HepG2 (cell line): Measurements from ENCODE around the gene PSEN2. TPM values are rescaled to one million over a fixed set of nuclear protein-coding genes. Genes with fewer than 3 reads are reported as not detected.
A peak's percentile ranks its signal among the peaks of the same experiment; 100 is the strongest.

ENCODE experiments used
- BRD4 ChIP-seq: sonication (generic); formaldehyde crosslinking; IDR thresholded peaks from 2 replicates; pipeline ENCODE4 v1.4.0; 2020; ENCODE audit warnings: missing genetic modification reagents
- DPF2 ChIP-seq: sonication (generic); formaldehyde crosslinking; IDR thresholded peaks from 2 replicates; pipeline ENCODE4 v1.4.0; 2020; ENCODE audit warnings: mild to moderate bottlenecking, low read depth, missing genetic modification reagents, borderline replicate concordance
- EED ChIP-seq: sonication (generic); formaldehyde crosslinking; IDR thresholded peaks from 2 replicates; pipeline ENCODE4 v1.5.0; 2020; ENCODE audit warnings: mild to moderate bottlenecking, missing genetic modification reagents
- GATAD2A ChIP-seq: IDR thresholded peaks from 2 replicates; pipeline ENCODE4 v1.6.1; 2016
- HCFC1 ChIP-seq: fragments of 150-350 bp; IDR thresholded peaks from 2 replicates; pipeline ENCODE4 v1.6.1; 2014; ENCODE audit warnings: low read depth, low read length
- HNF4G ChIP-seq, 2 experiments: sonication (generic) in 1 of 2; formaldehyde crosslinking in 1 of 2; IDR thresholded peaks; 2 replicates each; pipeline versions ENCODE4 v1.4.0 to v1.6.1; 2011 to 2020; ENCODE audit warnings: borderline replicate concordance in 2 of 2, low read depth in 2 of 2, mild to moderate bottlenecking in 2 of 2, low read length in 1 of 2, missing genetic modification reagents in 1 of 2, moderate library complexity in 1 of 2
- ZBTB8A ChIP-seq: sonication (generic); formaldehyde crosslinking; IDR thresholded peaks from 2 replicates; pipeline ENCODE4 v1.4.0; 2020; ENCODE audit warnings: mild to moderate bottlenecking, low read depth, missing genetic modification reagents, borderline replicate concordance
- ZFY ChIP-seq: sonication (generic); formaldehyde crosslinking; IDR thresholded peaks from 2 replicates; pipeline ENCODE4 v1.4.0; 2020; ENCODE audit warnings: missing genetic modification reagents
- ZNF878 ChIP-seq: sonication (generic); formaldehyde crosslinking; IDR thresholded peaks from 2 replicates; pipeline ENCODE4 v1.8.1; 2023; ENCODE audit warnings: mild to moderate bottlenecking, missing genetic modification reagents, moderate library complexity
- ZSCAN22 ChIP-seq: sonication (generic); formaldehyde crosslinking; IDR thresholded peaks from 2 replicates; pipeline ENCODE4 v1.4.0; 2020; ENCODE audit warnings: mild to moderate bottlenecking, missing genetic modification reagents
- polyA plus RNA-seq, 8 experiments: library from polyadenylated mRNA; depleted of rRNA in 3 of 8; stranded (reverse) in 7 of 8; unstranded in 1 of 8; fragments of >200 nt; fragmentation: Illumina TruSeq in 4 of 8; extraction: Trizol in 4 of 8; gene quantifications; 2 replicates each; pipeline versions ENCODE4 v1.2.1 to v1.2.3, GENCODE V29; 2011 to 2016; ENCODE audit warnings: low read depth in 4 of 8, missing spikeins in 1 of 8, mixed read lengths in 1 of 8; ENCODE audit not compliant: insufficient read depth in 1 of 8
- total RNA-seq, 5 experiments: library from RNA; depleted of rRNA; stranded (reverse); fragments of >200 nt; fragmentation: Illumina TruSeq; extraction: Trizol; gene quantifications; 2 replicates each; pipeline ENCODE4 v1.2.3, GENCODE V29; 2016; ENCODE audit warnings: low read depth in 1 of 5
- TF ChIP-seq, protein P1 (sequence below): sonication (generic); formaldehyde crosslinking; conservative IDR thresholded peaks from 2 replicates; pipeline ENCODE4 v1.8.0; 2022; ENCODE audit warnings: mild to moderate bottlenecking, moderate library complexity, missing genetic modification reagents
- TF ChIP-seq, protein P2 (sequence below): sonication (generic); formaldehyde crosslinking; IDR thresholded peaks from 2 replicates; pipeline ENCODE4 v1.4.0; 2020; ENCODE audit warnings: mild to moderate bottlenecking, missing genetic modification reagents
- TF ChIP-seq, protein P3 (sequence below): IDR thresholded peaks from 2 replicates; pipeline ENCODE4 v1.6.1; 2016; ENCODE audit warnings: low read depth
- TF ChIP-seq, protein P4 (sequence below): sonication (generic); formaldehyde crosslinking; IDR thresholded peaks from 2 replicates; pipeline ENCODE4 v1.4.0; 2020; ENCODE audit warnings: mild to moderate bottlenecking, missing genetic modification reagents
- TF ChIP-seq, protein P5 (sequence below): sonication (generic); formaldehyde crosslinking; IDR thresholded peaks from 2 replicates; pipeline ENCODE4 v1.4.0; 2020; ENCODE audit warnings: missing genetic modification reagents
- TF ChIP-seq, protein P6 (sequence below): sonication (generic); formaldehyde crosslinking; IDR thresholded peaks from 2 replicates; pipeline ENCODE4 v1.4.0; 2020; ENCODE audit warnings: missing genetic modification reagents; ENCODE audit errors: not compliant biosample characterization

PSEN2 gene
- total and polyA plus RNA-seq, 2 of the 13 experiments (the other 11 are each of a cell fraction or from before 2014, with no cell fraction given) = 5.9 to 13.1 TPM

DNA sequence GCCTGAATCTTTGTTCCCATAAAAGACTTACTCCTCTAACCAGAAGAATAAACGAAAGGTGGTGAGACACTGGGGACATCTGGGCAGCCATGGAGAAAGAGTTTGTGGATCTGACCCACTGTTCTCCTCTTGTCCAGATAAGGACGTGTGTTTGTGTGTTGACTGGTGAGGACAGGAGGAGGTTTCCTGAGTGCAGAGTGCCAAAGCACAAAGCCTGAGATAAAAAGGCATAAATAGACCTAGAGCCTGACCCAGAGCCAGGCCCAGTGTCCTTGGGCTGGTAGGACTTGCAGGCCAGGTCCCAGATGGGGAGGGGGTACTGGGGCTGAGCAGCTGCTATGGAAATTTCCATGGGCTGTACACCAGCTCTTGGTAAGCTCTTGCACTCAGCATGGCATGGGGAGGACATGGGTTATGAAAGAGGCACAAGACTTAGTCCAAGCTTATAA is 50.1 kb downstream of the PSEN2 start (continued):
- no peak for TF ChIP-seq ZSCAN22 (CRISPR knock-in tag)
- no peak for TF ChIP-seq HNF4G (IDR thresholded peaks at IDR 0.05; ENCODE audit: borderline replicate concordance, low read depth, low read length)
- no peak for TF ChIP-seq HNF4G (CRISPR knock-in tag; IDR thresholded peaks at IDR 0.05; ENCODE audit: borderline replicate concordance, low read depth)
- TF ChIP-seq, protein P1, sequence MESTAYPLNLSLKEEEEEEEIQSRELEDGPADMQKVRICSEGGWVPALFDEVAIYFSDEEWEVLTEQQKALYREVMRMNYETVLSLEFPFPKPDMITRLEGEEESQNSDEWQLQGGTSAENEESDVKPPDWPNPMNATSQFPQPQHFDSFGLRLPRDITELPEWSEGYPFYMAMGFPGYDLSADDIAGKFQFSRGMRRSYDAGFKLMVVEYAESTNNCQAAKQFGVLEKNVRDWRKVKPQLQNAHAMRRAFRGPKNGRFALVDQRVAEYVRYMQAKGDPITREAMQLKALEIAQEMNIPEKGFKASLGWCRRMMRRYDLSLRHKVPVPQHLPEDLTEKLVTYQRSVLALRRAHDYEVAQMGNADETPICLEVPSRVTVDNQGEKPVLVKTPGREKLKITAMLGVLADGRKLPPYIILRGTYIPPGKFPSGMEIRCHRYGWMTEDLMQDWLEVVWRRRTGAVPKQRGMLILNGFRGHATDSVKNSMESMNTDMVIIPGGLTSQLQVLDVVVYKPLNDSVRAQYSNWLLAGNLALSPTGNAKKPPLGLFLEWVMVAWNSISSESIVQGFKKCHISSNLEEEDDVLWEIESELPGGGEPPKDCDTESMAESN (CRISPR knock-in tag) = no peak
- TF ChIP-seq ZBTB8A (CRISPR knock-in tag) = no peak
- TF ChIP-seq, protein P2, sequence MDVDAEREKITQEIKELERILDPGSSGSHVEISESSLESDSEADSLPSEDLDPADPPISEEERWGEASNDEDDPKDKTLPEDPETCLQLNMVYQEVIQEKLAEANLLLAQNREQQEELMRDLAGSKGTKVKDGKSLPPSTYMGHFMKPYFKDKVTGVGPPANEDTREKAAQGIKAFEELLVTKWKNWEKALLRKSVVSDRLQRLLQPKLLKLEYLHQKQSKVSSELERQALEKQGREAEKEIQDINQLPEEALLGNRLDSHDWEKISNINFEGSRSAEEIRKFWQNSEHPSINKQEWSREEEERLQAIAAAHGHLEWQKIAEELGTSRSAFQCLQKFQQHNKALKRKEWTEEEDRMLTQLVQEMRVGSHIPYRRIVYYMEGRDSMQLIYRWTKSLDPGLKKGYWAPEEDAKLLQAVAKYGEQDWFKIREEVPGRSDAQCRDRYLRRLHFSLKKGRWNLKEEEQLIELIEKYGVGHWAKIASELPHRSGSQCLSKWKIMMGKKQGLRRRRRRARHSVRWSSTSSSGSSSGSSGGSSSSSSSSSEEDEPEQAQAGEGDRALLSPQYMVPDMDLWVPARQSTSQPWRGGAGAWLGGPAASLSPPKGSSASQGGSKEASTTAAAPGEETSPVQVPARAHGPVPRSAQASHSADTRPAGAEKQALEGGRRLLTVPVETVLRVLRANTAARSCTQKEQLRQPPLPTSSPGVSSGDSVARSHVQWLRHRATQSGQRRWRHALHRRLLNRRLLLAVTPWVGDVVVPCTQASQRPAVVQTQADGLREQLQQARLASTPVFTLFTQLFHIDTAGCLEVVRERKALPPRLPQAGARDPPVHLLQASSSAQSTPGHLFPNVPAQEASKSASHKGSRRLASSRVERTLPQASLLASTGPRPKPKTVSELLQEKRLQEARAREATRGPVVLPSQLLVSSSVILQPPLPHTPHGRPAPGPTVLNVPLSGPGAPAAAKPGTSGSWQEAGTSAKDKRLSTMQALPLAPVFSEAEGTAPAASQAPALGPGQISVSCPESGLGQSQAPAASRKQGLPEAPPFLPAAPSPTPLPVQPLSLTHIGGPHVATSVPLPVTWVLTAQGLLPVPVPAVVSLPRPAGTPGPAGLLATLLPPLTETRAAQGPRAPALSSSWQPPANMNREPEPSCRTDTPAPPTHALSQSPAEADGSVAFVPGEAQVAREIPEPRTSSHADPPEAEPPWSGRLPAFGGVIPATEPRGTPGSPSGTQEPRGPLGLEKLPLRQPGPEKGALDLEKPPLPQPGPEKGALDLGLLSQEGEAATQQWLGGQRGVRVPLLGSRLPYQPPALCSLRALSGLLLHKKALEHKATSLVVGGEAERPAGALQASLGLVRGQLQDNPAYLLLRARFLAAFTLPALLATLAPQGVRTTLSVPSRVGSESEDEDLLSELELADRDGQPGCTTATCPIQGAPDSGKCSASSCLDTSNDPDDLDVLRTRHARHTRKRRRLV = no peak
- TF ChIP-seq EED (CRISPR knock-in tag) = no peak
- TF ChIP-seq, protein P3, sequence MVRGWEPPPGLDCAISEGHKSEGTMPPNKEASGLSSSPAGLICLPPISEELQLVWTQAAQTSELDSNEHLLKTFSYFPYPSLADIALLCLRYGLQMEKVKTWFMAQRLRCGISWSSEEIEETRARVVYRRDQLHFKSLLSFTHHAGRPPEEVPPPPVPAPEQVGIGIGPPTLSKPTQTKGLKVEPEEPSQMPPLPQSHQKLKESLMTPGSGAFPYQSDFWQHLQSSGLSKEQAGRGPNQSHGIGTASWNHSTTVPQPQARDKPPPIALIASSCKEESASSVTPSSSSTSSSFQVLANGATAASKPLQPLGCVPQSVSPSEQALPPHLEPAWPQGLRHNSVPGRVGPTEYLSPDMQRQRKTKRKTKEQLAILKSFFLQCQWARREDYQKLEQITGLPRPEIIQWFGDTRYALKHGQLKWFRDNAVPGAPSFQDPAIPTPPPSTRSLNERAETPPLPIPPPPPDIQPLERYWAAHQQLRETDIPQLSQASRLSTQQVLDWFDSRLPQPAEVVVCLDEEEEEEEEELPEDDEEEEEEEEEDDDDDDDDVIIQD (CRISPR knock-in tag) = peak; percentile 63; the same call in 1 of the 2 replicates
- TF ChIP-seq ZFY = peak; percentile 68
- TF ChIP-seq, protein P4, sequence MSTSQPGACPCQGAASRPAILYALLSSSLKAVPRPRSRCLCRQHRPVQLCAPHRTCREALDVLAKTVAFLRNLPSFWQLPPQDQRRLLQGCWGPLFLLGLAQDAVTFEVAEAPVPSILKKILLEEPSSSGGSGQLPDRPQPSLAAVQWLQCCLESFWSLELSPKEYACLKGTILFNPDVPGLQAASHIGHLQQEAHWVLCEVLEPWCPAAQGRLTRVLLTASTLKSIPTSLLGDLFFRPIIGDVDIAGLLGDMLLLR (CRISPR knock-in tag) = no peak
- no peak for TF ChIP-seq HCFC1
- peak; percentile 92 for TF ChIP-seq GATAD2A (CRISPR knock-in tag)
- 0 out of 2 replicates have a peak, but pooled peaks have one; percentile 36 for TF ChIP-seq ZNF878
- TF ChIP-seq, protein P5, sequence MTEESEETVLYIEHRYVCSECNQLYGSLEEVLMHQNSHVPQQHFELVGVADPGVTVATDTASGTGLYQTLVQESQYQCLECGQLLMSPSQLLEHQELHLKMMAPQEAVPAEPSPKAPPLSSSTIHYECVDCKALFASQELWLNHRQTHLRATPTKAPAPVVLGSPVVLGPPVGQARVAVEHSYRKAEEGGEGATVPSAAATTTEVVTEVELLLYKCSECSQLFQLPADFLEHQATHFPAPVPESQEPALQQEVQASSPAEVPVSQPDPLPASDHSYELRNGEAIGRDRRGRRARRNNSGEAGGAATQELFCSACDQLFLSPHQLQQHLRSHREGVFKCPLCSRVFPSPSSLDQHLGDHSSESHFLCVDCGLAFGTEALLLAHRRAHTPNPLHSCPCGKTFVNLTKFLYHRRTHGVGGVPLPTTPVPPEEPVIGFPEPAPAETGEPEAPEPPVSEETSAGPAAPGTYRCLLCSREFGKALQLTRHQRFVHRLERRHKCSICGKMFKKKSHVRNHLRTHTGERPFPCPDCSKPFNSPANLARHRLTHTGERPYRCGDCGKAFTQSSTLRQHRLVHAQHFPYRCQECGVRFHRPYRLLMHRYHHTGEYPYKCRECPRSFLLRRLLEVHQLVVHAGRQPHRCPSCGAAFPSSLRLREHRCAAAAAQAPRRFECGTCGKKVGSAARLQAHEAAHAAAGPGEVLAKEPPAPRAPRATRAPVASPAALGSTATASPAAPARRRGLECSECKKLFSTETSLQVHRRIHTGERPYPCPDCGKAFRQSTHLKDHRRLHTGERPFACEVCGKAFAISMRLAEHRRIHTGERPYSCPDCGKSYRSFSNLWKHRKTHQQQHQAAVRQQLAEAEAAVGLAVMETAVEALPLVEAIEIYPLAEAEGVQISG = 0 out of 2 replicates have a peak, but pooled peaks have one; percentile 32
- TF ChIP-seq DPF2 = peak; percentile 40; the same call in 1 of the 2 replicates
- TF ChIP-seq, protein P6, sequence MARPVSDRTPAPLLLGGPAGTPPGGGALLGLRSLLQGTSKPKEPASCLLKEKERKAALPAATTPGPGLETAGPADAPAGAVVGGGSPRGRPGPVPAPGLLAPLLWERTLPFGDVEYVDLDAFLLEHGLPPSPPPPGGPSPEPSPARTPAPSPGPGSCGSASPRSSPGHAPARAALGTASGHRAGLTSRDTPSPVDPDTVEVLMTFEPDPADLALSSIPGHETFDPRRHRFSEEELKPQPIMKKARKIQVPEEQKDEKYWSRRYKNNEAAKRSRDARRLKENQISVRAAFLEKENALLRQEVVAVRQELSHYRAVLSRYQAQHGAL (CRISPR knock-in tag) = no peak
- TF ChIP-seq BRD4 (CRISPR knock-in tag) = 0 out of 2 replicates have a peak, but pooled peaks have one; percentile 58
